GM10266 (cell line): ENCODE measurements around the gene PLSCR2.
"Not testable (repeated sequence)": the region's sequence is repeated elsewhere in the genome, so short reads cannot be mapped to it uniquely, and the experiment has no call there.

ENCODE experiments used
- DNase-seq: peaks from one replicate; pipeline ENCODE4 v3.0.0; 2012; ENCODE audit errors: extremely low spot score
- TF ChIP-seq, protein P1 (sequence below): IDR thresholded peaks from 2 replicates; pipeline ENCODE4 v1.5.1; 2012; ENCODE audit warnings: mild to moderate bottlenecking, low read depth; ENCODE audit not compliant: control insufficient read depth, insufficient read depth; ENCODE audit errors: missing control alignments

Gene PLSCR2

DNA sequence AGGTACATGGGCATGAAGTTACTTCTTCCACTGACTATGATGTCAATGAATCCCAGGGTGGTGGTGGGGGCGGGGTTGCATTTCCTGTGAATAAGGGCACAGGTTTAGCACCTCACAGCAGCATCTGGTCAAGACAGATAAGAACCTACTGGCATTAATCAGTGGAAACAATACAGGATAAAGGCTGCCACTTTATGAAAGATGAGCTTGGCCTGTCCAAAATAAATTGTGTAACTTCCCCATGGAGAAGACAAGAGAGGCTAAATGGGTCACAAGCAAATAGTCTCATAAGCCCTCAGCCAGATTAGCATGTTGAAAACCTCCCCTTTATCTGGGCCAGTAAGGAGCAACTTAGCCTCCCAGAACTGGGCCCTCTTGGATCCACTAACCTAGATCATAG, 27.4 kb upstream of the PLSCR2 start:
- no peak for DNase-seq
- TF ChIP-seq, protein P1, sequence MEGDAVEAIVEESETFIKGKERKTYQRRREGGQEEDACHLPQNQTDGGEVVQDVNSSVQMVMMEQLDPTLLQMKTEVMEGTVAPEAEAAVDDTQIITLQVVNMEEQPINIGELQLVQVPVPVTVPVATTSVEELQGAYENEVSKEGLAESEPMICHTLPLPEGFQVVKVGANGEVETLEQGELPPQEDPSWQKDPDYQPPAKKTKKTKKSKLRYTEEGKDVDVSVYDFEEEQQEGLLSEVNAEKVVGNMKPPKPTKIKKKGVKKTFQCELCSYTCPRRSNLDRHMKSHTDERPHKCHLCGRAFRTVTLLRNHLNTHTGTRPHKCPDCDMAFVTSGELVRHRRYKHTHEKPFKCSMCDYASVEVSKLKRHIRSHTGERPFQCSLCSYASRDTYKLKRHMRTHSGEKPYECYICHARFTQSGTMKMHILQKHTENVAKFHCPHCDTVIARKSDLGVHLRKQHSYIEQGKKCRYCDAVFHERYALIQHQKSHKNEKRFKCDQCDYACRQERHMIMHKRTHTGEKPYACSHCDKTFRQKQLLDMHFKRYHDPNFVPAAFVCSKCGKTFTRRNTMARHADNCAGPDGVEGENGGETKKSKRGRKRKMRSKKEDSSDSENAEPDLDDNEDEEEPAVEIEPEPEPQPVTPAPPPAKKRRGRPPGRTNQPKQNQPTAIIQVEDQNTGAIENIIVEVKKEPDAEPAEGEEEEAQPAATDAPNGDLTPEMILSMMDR, result no peak

DNA sequence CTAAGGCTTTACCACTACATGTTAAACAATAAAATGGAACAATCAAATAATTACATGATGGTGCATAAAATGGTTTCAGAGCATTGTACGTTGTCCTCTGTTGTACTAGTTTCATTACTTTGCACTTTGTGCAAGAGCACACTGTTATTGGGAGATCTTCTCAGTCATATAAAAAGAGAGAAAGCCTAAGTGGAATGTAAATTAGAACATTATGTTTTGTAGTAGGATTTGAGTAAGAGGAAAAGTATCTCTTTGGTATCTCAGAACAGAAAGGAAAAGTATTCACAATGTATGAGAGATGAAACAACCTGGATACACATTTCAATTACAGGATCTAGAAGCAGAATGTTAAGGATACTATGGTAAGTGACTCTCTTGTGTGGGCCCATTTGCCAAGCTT, 26.9 kb upstream of the PLSCR2 start:
- TF ChIP-seq, protein P1, result no peak
- DNase-seq, result no peak

DNA sequence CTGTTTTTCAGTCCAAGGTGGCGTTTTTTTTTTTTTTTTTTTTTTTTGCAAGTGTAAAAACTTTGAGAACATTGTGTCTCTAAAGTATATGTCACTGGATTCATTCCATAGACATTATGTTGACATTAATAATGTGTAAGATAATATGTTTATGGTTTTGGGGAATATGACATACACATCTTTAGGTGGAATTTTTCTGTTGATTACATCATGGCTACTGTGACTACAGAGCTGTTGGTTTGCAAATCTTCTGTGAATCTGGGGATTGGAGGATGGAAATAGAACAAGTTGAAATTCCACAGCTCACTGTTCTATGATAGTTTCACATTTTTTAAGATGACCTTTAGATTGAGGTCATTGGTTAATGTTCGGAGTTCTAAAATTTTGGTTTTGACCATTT, 24.4 kb upstream of the PLSCR2 start:
- TF ChIP-seq, protein P1, result no peak
- DNase-seq, result no peak

DNA sequence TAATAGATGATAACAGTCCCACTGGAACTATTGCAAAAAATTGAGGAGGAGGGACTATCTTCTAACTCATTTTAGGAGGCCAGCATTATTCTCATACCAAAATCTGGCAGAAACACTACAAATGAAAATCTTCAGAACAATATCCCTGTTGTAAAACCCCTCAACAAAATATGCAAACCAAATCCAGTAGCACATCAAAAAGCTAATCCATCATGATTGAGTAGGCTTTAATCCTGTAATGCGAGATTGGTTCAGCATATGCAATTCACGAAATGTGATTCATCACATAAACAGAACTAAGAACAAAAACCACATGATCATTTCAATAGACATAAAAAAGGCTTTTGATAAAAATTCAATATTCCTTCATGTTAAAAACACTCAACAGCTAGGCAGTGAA, 23.9 kb upstream of the PLSCR2 start:
- no peak for DNase-seq
- TF ChIP-seq, protein P1, result no peak

GRCh38 chr3:146491303-146491702, 21.9 kb upstream of the PLSCR2 start:
- TF ChIP-seq, protein P1, result no peak
- DNase-seq, result no peak

GRCh38 chr3:146485297-146485696, 15.9 kb upstream of the PLSCR2 start:
- TF ChIP-seq, protein P1, result no peak
- DNase-seq, result no peak

DNA sequence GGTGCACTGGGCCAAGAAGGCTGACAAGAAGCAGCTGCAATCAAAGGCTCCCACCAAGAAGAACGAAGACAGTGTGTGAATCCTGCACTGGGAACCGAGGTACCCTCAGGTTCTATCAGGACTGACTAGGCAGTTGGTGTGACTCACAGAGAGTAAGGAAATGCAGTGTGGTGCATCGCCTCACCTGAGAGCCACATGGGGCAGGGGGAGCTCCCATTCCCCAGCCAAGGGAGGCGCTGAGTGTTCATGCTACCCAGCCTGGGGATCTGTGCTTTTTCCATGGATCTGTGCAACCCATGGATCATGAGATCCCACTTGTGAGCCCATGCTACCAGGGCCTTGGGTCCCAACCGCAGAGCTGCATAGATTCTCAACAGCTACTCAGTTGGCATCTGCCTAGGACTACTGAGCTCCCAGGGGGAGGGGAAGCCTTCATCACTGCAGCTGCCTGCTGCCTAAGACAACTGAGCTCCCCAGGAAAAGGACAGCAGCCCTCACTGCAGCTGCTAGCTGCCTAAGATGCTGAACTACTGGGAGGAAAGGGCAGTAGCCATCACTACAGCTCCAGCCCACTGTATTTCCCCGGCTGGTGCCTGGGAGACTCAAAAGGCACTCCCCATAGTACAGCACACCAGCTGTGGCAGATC, 6.9 kb upstream of the PLSCR2 start:
- no peak for DNase-seq
- TF ChIP-seq, protein P1, result no peak

DNA sequence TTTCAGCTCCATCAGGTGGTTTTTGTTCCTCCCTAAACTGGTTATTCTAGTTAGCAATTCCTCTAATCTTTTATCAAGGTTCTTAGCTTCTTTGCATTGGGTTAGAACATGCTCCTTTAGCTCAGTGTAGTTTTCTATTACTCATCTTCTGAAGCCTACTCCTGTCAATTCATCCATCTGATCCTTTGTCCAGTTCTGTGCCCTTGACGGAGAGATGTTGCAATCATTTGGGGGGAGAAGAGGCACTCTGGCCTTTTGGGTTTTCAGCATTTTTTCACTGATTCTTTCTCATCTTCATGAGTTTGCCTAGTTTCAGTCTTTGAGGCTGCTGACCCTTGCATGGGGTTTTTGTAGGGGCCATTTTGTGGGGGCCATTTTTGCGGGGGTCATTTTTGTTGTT, 5.6 kb upstream of the PLSCR2 start:
- DNase-seq, result not testable (repeated sequence)
